GM13976 (cell line): ENCODE results near the gene RPH3AL.

Experiments
- DNase-seq: peaks from one replicate; pipeline ENCODE4 v3.0.0; 2012; ENCODE audit warnings: low spot score
- in situ Hi-C: fragments of 300-500 bp; cut with MboI; formaldehyde crosslinking; loops from one replicate; pipeline ENCODE4 v1.12.0; 2022; ENCODE audit warnings: low sequenced_read_pairs, mixed read lengths, inconsistent platforms; ENCODE audit not compliant: unreplicated experiment
- TF ChIP-seq, protein P1 (sequence below): IDR thresholded peaks from 2 replicates; pipeline ENCODE4 v1.5.1; 2012; ENCODE audit warnings: borderline replicate concordance, mild to moderate bottlenecking; ENCODE audit not compliant: insufficient read depth; ENCODE audit errors: extremely low read depth, missing control alignments, control extremely low read depth

Gene RPH3AL

DNA sequence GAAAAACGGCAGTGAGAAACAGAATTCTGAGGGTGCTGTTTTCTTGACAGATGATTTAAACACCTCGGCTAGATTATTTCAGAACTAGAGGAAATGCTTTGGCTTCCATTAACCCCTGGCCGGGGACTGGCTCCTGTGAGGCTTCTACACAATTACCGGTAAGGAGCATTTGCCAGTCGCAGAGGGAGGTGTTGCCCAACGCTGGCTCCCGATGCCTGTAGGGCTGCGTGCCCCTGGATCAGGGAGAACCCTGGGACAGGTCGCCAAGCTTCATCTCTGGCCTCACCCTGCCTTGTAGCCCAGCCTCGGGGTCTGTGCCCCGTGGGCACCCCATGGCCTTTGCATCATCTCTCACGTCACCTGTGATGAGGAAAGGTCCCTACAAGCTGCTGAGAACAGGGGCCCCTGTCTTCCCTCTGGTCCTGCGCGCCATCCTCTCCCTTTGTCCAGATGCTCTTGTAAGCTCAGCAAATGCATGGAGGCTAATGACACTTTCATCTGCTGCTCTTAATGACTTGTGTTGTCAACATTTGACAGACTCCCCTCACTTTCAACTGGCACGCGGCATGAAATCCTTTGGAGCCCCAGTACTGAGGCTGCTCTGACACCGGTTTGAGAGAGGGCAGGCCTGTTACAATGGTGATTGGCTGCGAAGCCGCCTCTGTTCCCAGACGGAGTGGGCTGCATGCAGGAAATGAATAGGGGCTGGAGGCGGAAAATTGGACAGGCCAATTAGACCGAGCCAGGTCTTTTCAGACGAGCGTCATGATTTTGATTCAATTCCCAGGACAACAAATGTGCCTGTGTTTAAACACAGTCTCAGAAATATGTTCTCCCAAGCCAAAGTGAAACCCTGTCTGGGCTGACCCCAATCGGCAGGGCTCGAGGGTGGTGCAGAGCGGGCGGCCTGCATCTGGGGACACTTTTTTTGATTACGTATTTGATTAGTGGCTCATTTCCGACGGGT is 85.6 kb downstream of the RPH3AL start:
- TF ChIP-seq, protein P1, sequence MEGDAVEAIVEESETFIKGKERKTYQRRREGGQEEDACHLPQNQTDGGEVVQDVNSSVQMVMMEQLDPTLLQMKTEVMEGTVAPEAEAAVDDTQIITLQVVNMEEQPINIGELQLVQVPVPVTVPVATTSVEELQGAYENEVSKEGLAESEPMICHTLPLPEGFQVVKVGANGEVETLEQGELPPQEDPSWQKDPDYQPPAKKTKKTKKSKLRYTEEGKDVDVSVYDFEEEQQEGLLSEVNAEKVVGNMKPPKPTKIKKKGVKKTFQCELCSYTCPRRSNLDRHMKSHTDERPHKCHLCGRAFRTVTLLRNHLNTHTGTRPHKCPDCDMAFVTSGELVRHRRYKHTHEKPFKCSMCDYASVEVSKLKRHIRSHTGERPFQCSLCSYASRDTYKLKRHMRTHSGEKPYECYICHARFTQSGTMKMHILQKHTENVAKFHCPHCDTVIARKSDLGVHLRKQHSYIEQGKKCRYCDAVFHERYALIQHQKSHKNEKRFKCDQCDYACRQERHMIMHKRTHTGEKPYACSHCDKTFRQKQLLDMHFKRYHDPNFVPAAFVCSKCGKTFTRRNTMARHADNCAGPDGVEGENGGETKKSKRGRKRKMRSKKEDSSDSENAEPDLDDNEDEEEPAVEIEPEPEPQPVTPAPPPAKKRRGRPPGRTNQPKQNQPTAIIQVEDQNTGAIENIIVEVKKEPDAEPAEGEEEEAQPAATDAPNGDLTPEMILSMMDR, result no peak
- in situ Hi-C loops, result no loop called here
- no peak for DNase-seq

DNA sequence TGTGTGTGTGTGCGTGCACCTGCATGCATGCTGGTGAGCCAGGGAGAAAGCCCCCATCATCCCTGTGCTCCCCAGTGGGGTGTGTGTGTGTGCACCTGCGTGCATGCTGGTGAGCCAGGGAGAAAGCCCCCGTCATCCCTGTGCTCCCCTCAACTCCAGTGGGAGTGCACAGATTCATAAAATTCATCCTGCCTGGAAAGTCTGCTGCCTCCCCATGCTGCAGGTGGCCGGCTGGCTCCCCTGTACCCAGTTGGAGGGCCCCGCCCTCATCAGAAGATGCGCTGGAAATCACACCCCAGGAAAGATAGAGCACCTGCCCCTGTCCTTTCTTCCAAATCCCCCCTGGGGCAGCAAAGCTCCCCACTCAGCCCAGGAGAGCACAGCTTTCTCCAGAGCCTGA is 86.4 kb downstream of the RPH3AL start:
- no peak for DNase-seq
- TF ChIP-seq, protein P1, result no peak
- in situ Hi-C loops, result no loop called here

DNA sequence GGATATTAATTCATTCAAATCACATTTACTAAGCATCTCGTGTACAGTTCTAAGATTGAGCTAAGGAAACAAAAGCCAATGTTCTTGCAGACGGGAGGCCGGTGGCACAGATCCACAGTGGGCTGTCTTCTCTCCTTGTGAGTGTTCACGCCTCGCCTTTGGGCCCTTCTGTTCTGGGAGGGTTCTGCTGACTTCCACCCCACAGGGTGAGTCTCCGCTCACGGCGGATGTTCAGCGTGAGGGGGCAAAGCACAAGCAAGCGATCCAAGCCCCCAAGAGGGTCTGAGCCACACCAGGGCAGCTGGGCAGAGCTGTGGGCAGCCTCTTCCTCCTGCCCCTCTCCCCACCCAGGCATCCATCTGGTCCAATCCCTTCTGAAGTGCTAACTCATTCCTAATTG is 86.9 kb downstream of the RPH3AL start:
- in situ Hi-C loops, result no loop called here
- no peak for DNase-seq
- TF ChIP-seq, protein P1, result no peak

DNA sequence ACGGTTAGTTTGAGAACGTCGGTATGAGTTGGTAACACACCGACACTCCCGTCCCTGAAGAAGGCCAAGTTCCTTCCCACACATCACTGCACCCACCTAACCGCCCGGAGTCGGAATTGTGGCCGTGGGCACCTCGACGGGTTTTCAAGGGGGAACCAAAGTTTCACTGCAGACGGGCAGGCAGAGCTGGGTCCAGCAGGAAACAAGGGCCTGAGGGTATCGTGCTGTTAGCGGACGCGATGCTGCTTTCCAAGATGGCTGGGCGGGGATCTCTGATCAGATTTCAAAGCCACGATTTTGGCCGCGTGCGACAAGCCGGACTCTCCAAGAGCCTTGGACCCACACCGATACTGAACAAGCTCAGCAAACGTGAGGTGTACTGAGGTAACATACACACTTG is 88.8 kb downstream of the RPH3AL start:
- TF ChIP-seq, protein P1, result no peak
- no peak for DNase-seq
- in situ Hi-C loops, result no loop called here

DNA sequence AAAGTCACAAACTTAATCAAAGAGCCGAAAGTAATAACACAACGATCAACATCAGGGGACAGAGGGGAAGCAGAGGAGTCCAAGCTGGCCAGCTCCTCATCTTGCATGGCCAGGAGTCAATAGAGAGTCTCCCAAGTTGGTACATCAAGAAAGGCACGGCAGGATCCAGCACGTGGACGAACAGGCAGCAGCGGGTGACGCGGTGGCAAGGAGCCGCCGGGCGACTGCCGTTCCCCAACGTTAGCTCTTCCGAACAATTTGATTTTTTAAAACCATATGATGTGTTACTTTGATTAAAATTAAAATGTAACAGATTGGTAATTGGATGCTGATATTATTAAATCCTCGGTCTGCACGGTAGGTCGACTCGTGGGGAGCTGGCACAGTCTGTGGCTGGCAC is 89.3 kb downstream of the RPH3AL start:
- DNase-seq, result no peak
- in situ Hi-C loops, result no loop called here
- TF ChIP-seq, protein P1, result no peak

DNA sequence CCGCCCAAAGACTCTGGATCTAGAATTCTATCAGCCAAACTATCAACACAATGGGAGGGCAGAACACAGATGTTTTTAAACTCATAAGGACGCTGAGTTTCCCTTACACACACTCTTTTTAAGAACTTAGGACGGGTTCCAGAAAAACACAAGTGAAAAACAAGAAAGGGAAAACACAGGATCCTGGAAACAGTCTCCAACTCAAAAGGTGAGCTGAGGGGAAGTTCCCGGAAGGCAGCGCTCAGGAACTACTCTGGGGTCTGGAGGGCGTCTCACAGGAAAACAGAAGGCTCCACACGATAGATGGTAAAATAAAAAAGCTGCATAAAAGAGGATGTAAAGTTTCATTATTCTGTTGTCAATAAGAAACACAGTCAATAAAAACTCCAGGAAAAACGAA is 91.0 kb downstream of the RPH3AL start:
- TF ChIP-seq, protein P1, result no peak
- in situ Hi-C loops, result no loop called here
- DNase-seq, result no peak
